KOPT-K1 (cell line): ENCODE measurements around the gene SLC35F6.
"Not testable (repeated sequence)": the region's sequence is repeated elsewhere in the genome, so short reads cannot be mapped to it uniquely, and the experiment has no call there.

Experiments
- H3K27ac ChIP-seq: fragments of 200-600 bp; sonication (generic); 2 replicates; pipeline ENCODE4 v1.5.1; 2016; ENCODE audit warnings: antibody characterized with exemption, mild to moderate bottlenecking, low read depth, low read length; ENCODE audit not compliant: poor library complexity, severe bottlenecking
- H3K36me3 ChIP-seq: fragments of 200-600 bp; sonication (generic); 2 replicates; pipeline ENCODE4 v1.5.1; 2017; ENCODE audit warnings: antibody characterized with exemption, mild to moderate bottlenecking, low read length, moderate library complexity; ENCODE audit not compliant: insufficient read depth
- H3K9me3 ChIP-seq: fragments of 200-600 bp; sonication (generic); 2 replicates; pipeline ENCODE4 v1.5.1; 2017; ENCODE audit warnings: antibody characterized with exemption, low read length, mild to moderate bottlenecking; ENCODE audit not compliant: insufficient read depth, poor library complexity, severe bottlenecking

Gene SLC35F6

DNA sequence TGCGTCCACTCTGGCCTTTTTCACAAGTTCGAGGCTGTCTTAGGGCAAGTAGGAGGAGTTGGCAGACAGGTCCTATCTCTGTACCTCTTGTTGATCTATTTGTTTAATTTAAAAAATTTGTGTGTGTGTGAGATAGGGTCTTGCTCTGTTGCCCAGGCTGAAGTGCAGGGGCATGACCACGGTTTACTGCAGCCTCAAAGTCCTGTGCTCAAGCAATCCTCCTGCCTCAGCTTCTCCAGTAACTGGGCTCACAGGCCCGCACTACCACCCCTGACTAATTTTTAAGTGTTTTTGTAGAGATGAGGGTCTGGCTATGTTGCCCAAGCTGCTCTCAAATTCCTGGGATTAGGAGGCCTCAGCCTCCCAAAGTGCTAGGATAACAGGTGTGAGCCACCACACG is 4.2 kb upstream of the SLC35F6 start:
- Histone ChIP-seq H3K9me3 (no peaks in the 10 kb centered on the region), H3K36me3 (no peaks in the 10 kb centered on the region), H3K27ac (no peak overlapping the region)

DNA sequence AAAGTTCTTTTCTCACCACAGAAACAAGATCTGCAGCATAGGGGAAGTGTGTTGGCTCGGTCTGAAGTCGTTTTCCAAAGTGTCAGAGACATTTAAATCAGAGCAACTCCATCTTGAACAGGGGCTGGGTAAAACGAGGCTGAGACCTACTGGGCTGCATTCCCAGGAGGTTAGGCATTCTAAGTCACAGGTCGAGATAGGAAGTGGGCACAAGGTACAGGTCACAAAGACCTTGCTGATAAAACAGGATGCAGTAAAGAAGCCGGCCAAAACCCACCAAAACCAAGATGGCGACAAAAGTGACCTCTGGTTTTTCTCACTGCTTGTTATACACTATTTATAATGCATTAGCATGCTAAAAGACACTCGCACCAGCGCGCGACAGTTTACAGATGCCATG is 3.1 kb upstream of the SLC35F6 start:
- not testable (repeated sequence) for H3K36me3 ChIP-seq, H3K9me3 ChIP-seq, H3K27ac ChIP-seq

DNA sequence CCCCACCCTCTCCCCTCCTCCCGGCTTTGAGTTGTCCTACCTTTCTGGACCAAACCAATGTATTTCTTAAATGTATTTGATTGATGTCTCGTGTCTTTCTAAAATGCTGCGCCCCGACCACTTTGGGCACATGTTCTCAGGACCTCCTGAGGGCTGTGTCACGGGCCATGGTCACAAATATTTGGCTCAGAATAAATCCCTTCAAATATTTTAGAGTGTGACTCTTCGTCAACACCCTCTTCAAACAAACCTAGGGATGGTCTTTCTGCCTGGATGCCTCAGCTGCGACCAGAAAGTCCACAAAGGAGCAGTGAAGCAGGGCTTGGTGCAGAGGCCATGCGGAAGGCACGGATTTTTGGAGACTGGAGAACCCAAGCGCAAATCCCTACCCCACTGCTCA is 1.1 kb upstream of the SLC35F6 start:
- Histone ChIP-seq H3K9me3 (no peaks in the 10 kb centered on the region), H3K36me3 (no peaks in the 10 kb centered on the region), H3K27ac (no peak overlapping the region)

DNA sequence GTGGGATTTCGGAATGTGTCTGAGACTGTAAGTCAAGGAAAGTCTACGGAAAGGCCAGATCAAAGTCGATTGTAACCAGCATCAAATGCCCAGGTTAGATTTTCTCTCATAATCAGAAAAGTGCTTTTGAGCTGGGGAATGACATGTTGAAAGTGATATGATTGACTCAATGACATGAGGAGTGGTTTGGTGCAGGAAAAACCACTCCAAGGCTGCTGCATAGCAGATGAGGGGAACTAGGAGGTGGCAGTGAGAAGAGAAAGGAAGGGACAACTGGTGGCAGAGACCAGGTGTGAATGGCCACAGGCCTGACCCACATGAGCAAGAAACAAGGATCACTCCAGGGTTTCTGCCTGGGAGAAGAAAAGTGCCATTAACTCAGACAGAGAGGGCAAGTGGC is 822 bp downstream of the SLC35F6 start:
- Histone ChIP-seq H3K36me3 (peaks cover 13% of the 10 kb centered on the region; the same call in 1 of the 2 replicates), H3K27ac (peak overlapping the region; percentile 69), H3K9me3 (no peaks in the 10 kb centered on the region)

DNA sequence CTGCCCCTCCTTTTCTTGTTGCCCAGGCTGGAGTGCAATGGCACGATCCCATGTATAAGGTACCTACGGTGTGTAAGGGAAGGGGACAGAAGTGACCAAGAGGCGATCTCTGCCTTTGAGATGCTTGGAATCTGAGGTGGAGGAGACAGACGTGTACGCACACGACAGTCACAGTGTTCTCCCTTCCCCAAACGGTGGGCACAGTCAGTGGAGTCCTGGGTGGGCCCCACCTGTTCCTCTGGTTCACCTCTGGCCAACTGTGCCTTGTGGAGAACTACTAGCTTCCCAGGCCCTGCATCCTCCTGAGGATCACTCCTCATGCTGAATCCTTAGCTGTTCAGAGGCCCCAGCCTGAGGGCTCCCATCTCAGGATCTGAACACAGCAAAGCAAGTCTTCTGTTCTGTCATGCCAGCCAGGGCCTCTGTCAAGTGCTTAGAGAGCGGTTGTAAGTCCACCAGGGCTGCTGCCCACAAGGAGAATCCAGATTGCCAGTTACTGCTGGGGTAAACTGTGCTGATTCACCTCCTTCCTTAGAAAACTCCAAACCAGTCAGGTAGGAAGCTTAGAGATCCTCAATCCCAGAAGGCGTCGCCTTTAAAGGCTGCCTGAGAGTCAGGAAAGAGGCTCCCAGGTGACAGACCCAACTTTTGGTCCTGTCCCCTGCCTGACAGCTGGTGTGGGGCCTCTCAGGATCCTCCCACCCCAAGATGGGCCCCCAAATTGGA is 1.6 kb downstream of the SLC35F6 start:
- Histone ChIP-seq H3K27ac (peak overlapping the region; percentile 69), H3K36me3 (peaks cover 13% of the 10 kb centered on the region; the same call in 1 of the 2 replicates), H3K9me3 (no peaks in the 10 kb centered on the region)

DNA sequence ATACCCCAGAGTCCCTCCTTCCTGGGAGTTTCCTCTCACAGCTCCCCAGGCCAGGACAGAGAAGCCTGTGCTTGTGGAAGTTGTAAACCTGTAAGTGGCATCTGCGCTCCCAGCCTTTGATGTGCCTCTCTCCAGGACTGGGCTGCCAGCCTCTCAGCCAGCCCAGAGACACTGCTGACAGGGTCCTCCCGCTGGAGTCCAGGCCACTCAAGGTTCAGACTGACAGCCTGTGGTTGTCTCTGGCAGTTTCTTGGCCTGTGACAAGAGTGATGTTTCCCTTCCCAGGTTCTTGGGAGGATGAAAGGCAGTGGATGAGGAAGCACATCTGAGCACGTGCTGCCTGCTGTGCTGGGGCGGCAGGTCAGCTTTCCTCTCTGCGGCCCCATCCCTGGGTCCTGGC is 3.0 kb downstream of the SLC35F6 start:
- Histone ChIP-seq H3K27ac (no peak overlapping the region), H3K9me3 (no peaks in the 10 kb centered on the region), H3K36me3 (peaks cover 13% of the 10 kb centered on the region; the same call in 1 of the 2 replicates)

DNA sequence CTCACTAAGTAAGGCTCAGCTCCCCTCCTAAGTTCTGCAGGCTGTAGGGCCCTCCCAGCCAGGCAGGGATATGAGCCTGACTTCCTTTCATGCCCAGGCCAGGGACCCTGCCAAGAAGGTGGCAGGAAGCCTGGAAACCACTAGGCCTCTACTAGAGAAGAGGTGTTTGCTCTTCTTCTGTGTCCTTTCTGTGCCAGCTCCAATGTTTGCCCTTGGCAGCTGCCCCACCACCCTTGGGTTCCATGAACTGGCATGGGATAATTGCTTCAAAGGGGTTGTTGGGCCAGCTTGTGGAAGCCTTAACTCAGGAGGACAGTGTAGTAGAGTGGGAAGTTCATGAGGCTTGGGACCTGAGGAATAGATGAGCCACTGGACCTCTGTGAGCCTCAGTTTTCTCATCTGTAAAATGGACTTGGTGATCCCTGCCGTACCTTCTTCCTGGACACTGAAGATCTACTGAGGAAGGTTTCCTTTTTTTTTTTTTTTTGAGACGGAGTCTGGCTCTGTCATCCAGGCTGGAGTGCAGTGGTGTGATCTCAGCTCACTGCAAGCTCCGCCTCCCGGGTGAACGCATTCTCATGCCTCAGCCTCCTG is 3.9 kb downstream of the SLC35F6 start:
- Histone ChIP-seq H3K9me3 (no peaks in the 10 kb centered on the region), H3K27ac (no peak overlapping the region), H3K36me3 (peaks cover 13% of the 10 kb centered on the region; the same call in 1 of the 2 replicates)

DNA sequence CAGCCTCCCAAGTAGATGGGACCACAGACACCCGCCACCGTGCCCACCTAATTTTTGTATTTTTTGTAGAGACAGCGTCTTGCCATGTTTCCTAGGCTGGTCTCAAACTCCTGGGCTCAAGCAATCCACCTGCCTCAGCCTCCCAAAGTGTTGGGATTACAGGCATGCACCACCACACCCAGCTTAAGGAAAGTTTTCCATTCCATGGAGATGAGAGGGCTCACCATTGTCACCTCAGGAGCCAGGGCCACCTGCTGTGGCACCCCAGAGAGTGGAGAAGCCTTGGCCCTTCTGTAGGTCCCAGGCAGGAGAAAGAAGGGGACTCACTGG is 4.6 kb downstream of the SLC35F6 start:
- H3K27ac ChIP-seq: no peak overlapping the region
- no peaks in the 10 kb centered on the region for H3K9me3 ChIP-seq
- peaks cover 14% of the 10 kb centered on the region; the same call in 1 of the 2 replicates for H3K36me3 ChIP-seq

DNA sequence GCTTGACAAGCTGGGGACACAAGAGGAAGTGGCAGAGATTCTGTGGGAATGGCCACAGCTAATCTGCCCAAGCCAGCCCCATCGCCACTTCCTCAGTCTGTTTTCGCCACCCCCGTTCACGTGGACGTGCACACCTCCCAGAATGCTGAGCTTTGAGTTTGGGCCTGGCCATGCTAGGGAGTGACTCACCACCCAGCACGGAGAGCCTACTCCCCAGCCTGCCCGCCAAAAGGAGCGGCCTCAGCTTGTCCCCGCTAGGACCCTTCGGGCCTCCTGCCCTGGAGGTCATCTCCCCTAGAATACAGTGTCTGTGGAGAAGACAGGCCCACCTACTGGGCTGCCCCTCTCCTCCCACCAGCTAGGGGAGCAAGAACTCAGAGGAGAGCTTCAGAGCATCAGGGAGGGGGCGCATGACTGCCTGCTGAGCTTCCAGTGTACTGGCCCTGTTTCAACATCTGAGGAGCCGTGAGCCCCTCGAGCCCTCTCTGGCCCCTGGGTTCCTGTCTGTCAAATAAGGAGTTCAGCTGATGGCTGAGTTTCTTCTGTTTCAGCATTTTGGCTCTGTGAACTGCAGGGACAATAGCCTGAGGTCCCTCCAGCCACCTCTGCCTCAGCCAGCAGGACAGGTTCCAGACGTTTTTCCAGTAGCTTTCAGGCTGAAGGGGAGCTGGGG is 5.1 kb downstream of the SLC35F6 start:
- Histone ChIP-seq H3K36me3 (peaks cover 19% of the 10 kb centered on the region; the same call in 1 of the 2 replicates), H3K9me3 (no peaks in the 10 kb centered on the region), H3K27ac (no peak overlapping the region)

DNA sequence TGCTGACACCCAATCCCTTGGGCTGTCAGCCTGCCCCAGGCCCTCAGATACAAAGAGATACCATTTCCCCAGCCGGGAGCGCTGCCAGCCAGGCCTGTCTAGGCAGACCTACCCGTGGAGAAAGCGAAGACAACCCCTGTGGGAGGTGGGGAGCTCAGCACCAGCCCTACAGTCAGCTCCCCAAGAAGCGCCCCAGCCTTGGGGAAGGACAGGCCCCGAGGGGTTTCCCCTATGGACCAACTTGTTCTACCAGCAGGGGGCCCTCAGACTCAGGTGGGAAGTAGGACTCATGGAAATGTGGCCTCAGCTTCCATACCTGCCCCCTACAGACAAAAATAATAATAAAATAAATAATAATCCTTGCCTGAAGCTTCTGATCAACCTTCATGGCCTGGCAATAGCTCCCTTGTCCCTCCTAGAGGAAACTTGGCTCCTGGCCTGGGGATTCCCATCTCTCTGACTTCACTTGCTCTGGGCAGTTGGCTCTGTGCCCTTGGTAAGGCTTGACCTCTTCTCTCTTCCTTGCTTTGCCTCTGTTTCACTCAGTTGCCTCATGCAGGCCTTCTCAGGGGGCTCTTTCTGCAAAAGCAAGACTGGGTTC is 7.0 kb downstream of the SLC35F6 start:
- Histone ChIP-seq H3K9me3 (no peaks in the 10 kb centered on the region), H3K27ac (peak overlapping the region; percentile 57), H3K36me3 (peaks cover 37% of the 10 kb centered on the region)

DNA sequence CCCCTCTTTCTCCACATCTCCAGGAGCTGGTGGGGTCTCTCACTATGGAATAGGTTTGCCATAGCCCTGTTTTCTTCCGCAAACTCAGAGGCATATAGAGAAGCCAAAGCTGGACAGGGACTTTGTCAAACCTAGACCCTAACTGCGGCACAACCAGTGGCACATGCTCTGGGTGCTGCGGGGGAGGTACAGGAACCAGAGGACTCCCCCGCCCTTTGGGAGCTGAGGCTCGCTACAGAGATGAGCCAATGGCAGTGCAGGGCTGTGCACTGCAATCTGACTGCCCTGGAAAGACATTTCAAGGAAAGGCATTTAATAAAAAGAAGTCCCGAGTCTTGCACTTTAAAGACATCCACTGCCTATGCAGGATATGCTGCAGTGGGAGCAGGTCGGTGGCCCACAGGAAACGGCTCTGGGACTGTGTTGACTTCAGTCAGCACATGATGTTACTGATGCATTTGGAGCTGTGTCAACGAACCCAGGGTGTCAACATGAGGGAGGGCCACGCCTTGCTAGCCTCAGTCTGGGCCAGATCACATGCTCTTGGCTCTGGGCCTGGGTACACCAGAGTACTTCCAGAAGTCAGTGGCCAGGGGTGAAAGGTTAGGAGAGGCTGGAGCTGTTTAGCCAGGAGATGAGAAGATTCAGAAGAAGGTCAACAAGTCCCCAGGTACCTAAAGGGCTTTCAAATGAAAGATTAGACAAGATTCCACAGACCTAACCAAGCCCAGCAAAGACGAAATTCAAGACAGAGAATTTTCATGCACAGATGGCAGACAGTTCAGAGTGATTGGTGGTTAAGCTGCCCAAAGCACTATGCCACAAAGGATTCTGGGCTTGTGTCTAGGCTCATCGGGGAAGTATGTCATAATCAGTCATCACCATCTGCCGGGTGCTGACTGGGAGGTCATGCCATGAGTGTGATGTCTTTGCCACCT is 8.2 kb downstream of the SLC35F6 start:
- peaks cover 49% of the 10 kb centered on the region for H3K36me3 ChIP-seq
- peak overlapping the region; percentile 57 for H3K27ac ChIP-seq
- no peaks in the 10 kb centered on the region for H3K9me3 ChIP-seq

DNA sequence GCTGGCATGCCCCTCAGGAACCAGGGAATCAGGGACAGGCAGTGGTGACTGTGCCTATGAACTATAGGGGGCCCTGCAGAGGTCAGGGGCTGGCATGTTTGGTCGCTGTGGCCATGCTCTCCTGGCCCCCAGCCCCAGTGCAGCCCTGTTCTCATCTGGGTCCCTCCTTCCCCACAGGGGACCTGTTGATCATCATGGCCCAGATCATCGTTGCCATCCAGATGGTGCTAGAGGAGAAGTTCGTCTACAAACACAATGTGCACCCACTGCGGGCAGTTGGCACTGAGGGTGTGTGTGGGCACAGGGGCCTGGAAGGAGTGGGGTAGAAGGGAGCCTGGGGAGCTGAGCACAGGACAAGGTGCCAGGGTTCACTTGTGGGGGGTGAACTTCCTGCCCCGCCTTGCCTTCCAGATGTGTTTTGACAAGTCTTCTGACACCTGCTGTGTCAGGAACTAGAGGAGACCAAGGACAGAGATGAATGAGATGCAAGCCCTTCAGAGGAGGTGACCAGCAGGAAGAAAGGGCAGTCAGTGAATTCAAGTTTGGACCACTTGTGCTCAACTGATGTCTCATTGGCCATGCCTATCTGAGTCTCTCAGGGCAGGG is 12.2 kb downstream of the SLC35F6 start:
- no peaks in the 10 kb centered on the region for H3K9me3 ChIP-seq
- peaks cover 76% of the 10 kb centered on the region for H3K36me3 ChIP-seq
- H3K27ac ChIP-seq: no peak overlapping the region

DNA sequence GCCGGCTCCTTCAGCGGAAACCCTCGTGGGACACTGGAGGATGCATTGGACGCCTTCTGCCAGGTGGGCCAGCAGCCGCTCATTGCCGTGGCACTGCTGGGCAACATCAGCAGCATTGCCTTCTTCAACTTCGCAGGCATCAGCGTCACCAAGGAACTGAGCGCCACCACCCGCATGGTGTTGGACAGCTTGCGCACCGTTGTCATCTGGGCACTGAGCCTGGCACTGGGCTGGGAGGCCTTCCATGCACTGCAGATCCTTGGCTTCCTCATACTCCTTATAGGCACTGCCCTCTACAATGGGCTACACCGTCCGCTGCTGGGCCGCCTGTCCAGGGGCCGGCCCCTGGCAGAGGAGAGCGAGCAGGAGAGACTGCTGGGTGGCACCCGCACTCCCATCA is 14.0 kb downstream of the SLC35F6 start:
- Histone ChIP-seq H3K36me3 (peaks cover 81% of the 10 kb centered on the region), H3K9me3 (no peaks in the 10 kb centered on the region), H3K27ac (no peak overlapping the region)

DNA sequence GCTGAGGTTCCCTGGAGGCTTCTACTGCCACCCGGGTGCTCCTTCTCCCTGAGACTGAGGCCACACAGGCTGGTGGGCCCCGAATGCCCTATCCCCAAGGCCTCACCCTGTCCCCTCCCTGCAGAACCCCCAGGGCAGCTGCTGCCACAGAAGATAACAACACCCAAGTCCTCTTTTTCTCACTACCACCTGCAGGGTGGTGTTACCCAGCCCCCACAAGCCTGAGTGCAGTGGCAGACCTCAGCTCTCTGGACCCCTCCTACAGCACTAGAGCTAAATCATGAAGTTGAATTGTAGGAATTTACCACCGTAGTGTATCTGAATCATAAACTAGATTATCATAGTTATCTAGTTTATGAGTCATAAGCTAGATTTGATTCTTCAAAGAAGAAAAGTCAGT is 14.4 kb downstream of the SLC35F6 start:
- Histone ChIP-seq H3K9me3 (no peaks in the 10 kb centered on the region), H3K36me3 (peaks cover 81% of the 10 kb centered on the region), H3K27ac (no peak overlapping the region)
